HL-60 (cell line): Measurements from ENCODE around the gene WNT2.
"Not testable (repeated sequence)": the region's sequence is repeated elsewhere in the genome, so short reads cannot be mapped to it uniquely, and the experiment has no call there.

Source experiments
- DNase-seq, 2 experiments: peaks; one replicate each; pipeline ENCODE4 v3.0.0-alpha.2; 2010 to 2020; ENCODE audit warnings: low read depth in 1 of 2, low spot score in 1 of 2
- H3K27ac ChIP-seq: fragments of 250-450 bp; sonication (Bioruptor Pico); replicated peaks from 2 replicates; pipeline ENCODE4 v1.5.1; 2020; ENCODE audit warnings: mild to moderate bottlenecking, moderate library complexity
- H3K27me3 ChIP-seq: fragments of 250-450 bp; sonication (Bioruptor Pico); 2 replicates; pipeline ENCODE4 v1.5.1; 2021; ENCODE audit warnings: mild to moderate bottlenecking, moderate library complexity; ENCODE audit not compliant: insufficient read depth, poor library complexity, severe bottlenecking
- H3K4me3 ChIP-seq: replicated peaks from 2 replicates; pipeline ENCODE4 v1.5.1; 2011; ENCODE audit warnings: mild to moderate bottlenecking, control low read depth, low read length; ENCODE audit not compliant: insufficient read depth
- CTCF ChIP-seq: IDR thresholded peaks from one replicate; pipeline ENCODE4 v1.5.1; 2011; ENCODE audit warnings: low read length, control low read depth, inconsistent platforms; ENCODE audit not compliant: insufficient read depth
- GABPA ChIP-seq: IDR thresholded peaks from 2 replicates; pipeline ENCODE4 v1.6.1; 2012; ENCODE audit warnings: low read depth
- POLR2AphosphoS5 ChIP-seq: IDR thresholded peaks from 2 replicates; pipeline ENCODE4 v1.6.1; 2012; ENCODE audit warnings: low read depth
- REST ChIP-seq: IDR thresholded peaks from 2 replicates; pipeline ENCODE4 v1.6.1; 2012; ENCODE audit warnings: low read depth; ENCODE audit not compliant: insufficient replicate concordance
- SPI1 ChIP-seq: IDR thresholded peaks from 2 replicates; pipeline ENCODE4 v1.6.1; 2012; ENCODE audit warnings: low read depth, mild to moderate bottlenecking, borderline replicate concordance

Gene WNT2

GRCh38 chr7:117248829-117249228, 74.0 kb downstream of the WNT2 start:
- no peak for TF ChIP-seq GABPA
- TF ChIP-seq CTCF, result no peak
- no peak for TF ChIP-seq SPI1
- no peak for TF ChIP-seq POLR2AphosphoS5
- TF ChIP-seq REST, result no peak
- H3K4me3 ChIP-seq, result no peak overlapping the region
- H3K27me3 ChIP-seq, result no peaks in the 10 kb centered on the region
- H3K27ac ChIP-seq, result no peak overlapping the region
- DNase-seq, result no peak

GRCh38 chr7:117247809-117248208, 75.0 kb downstream of the WNT2 start:
- Histone ChIP-seq H3K27me3 (no peaks in the 10 kb centered on the region), H3K4me3 (no peak overlapping the region), H3K27ac (no peak overlapping the region)
- TF ChIP-seq CTCF (no peak), SPI1 (no peak), POLR2AphosphoS5 (no peak), GABPA (no peak), REST (no peak)
- DNase-seq, result no peak

GRCh38 chr7:117245703-117246102, 77.2 kb downstream of the WNT2 start:
- not testable (repeated sequence) for H3K27me3 ChIP-seq, H3K4me3 ChIP-seq, DNase-seq, H3K27ac ChIP-seq

GRCh38 chr7:117243390-117243789, 79.5 kb downstream of the WNT2 start:
- DNase-seq, result no peak
- H3K27ac ChIP-seq, result no peak overlapping the region
- TF ChIP-seq REST (no peak), GABPA (no peak), CTCF (no peak), POLR2AphosphoS5 (no peak), SPI1 (no peak)
- no peak overlapping the region for H3K4me3 ChIP-seq
- no peaks in the 10 kb centered on the region for H3K27me3 ChIP-seq
